Ishikawa (cell line): ENCODE data around the gene SH3RF3.

Experiments used
- CEBPB ChIP-seq: IDR thresholded peaks from 2 replicates; pipeline ENCODE4 v1.6.1; 2012
- CREB1 ChIP-seq: IDR thresholded peaks from 2 replicates; pipeline ENCODE4 v1.6.1; 2012; ENCODE audit warnings: low read depth
- EGR1 ChIP-seq: IDR thresholded peaks from 2 replicates; pipeline ENCODE4 v1.6.1; 2012
- EP300 ChIP-seq: IDR thresholded peaks from 2 replicates; pipeline ENCODE4 v1.6.1; 2012; ENCODE audit warnings: borderline replicate concordance
- FOXM1 ChIP-seq: IDR thresholded peaks from 2 replicates; pipeline ENCODE4 v1.6.1; 2012; ENCODE audit warnings: low read depth, borderline replicate concordance
- MAX ChIP-seq: IDR thresholded peaks from 2 replicates; pipeline ENCODE4 v1.6.1; 2012
- NFIC ChIP-seq: IDR thresholded peaks from 2 replicates; pipeline ENCODE4 v1.6.1; 2012
- RAD21 ChIP-seq: IDR thresholded peaks from 2 replicates; pipeline ENCODE4 v1.6.1; 2012; ENCODE audit warnings: low read depth
- REST ChIP-seq: IDR thresholded peaks from 2 replicates; pipeline ENCODE4 v1.6.1; 2012; ENCODE audit warnings: low read depth, mild to moderate bottlenecking
- TAF1 ChIP-seq: IDR thresholded peaks from 2 replicates; pipeline ENCODE4 v1.6.1; 2012; ENCODE audit warnings: low read depth, mild to moderate bottlenecking
- TCF12 ChIP-seq: IDR thresholded peaks from 2 replicates; pipeline ENCODE4 v1.6.1; 2012; ENCODE audit warnings: low read depth
- TEAD4 ChIP-seq: IDR thresholded peaks from 2 replicates; pipeline ENCODE4 v1.6.1; 2012
- YY1 ChIP-seq: IDR thresholded peaks from 2 replicates; pipeline ENCODE4 v1.6.1; 2012; ENCODE audit warnings: low read depth
- ZBTB7A ChIP-seq: IDR thresholded peaks from 2 replicates; pipeline ENCODE4 v1.6.1; 2012; ENCODE audit warnings: low read depth
- TF ChIP-seq, protein P1 (sequence below): IDR thresholded peaks from 2 replicates; pipeline ENCODE4 v1.6.1; 2012

Gene SH3RF3

GRCh38 chr2:109432421-109432820 lies 303.4 kb downstream of the SH3RF3 start:
- TF ChIP-seq YY1 (no peak), TCF12 (no peak), ZBTB7A (no peak), CREB1 (no peak)

- TF ChIP-seq CEBPB (no peak), FOXM1 (no peak), REST (no peak), TCF12 (no peak), EGR1 (no peak), ZBTB7A (no peak), EP300 (no peak), YY1 (no peak), MAX (no peak)
Observed at GRCh38 chr2:109433486-109433885, 304.5 kb downstream of the SH3RF3 start.

DNA sequence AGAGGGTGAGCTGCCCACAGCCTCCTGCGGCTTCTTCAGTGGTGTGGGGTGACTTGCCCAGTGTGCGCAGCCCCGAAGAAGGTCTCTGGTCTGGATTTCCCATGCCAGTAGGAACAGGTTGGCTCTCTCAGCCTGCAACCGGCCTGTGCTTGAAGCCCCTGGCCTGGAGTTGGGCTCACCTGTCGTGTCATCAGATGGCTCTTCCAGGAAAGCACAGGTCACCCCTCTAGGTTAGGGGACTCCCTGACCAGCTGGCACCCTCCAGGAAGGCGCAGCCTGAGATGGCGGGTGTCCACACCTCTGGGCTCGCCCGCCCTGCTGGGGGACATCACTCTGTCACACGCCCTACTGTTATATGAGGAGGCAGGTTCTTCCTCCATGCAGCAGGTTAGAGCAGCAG lies 304.9 kb downstream of the SH3RF3 start:
- TF ChIP-seq MAX = no peak

DNA sequence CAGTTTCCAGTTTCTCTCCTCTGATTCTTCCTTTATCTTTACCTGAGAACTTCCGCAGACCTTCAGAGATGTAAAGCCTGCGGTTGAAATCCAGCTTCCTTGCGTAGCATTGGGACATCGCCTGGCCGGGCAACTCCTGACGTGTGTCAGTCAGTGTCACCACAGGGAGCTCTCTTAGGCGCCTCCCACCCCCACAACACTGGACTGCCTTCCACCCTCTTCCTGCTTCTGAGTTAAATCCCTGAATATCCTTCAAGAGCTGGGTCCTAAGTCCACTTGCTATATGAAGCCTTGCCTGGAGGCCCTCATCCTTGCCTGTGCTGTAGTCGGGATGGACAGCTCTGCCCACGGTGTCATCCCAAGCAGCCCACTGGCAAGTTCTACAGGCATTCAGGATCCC lies 305.3 kb downstream of the SH3RF3 start:
- TF ChIP-seq REST = no peak
- TF ChIP-seq TCF12 = no peak
- TF ChIP-seq FOXM1 = no peak
- TF ChIP-seq NFIC = no peak

- TF ChIP-seq CEBPB (no peak), RAD21 (no peak), TEAD4 (no peak), CREB1 (no peak), REST (no peak), FOXM1 (no peak), EGR1 (no peak), NFIC (no peak), ZBTB7A (no peak), TCF12 (no peak), EP300 (no peak), YY1 (no peak), MAX (no peak), TAF1 (no peak)
- TF ChIP-seq, protein P1, sequence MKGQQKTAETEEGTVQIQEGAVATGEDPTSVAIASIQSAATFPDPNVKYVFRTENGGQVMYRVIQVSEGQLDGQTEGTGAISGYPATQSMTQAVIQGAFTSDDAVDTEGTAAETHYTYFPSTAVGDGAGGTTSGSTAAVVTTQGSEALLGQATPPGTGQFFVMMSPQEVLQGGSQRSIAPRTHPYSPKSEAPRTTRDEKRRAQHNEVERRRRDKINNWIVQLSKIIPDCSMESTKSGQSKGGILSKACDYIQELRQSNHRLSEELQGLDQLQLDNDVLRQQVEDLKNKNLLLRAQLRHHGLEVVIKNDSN = no peak
Observed at GRCh38 chr2:109435066-109435690, 306.2 kb downstream of the SH3RF3 start.

- TF ChIP-seq EGR1 (no peak), EP300 (no peak), MAX (no peak), REST (no peak), RAD21 (no peak), FOXM1 (no peak), ZBTB7A (no peak), TEAD4 (no peak), CEBPB (no peak), NFIC (no peak), TCF12 (no peak), CREB1 (no peak), TAF1 (no peak), YY1 (no peak)
- TF ChIP-seq, protein P1 = no peak
Observed at GRCh38 chr2:109435901-109436598, 307.0 kb downstream of the SH3RF3 start.
